ENCODE data around the gene MTRF1L. TPM values are rescaled to one million over a fixed set of nuclear protein-coding genes. Genes with fewer than 3 reads are reported as not detected.

The MTRF1L gene
- total RNA-seq, 1 experiment from 2014 or later, result 30.9 TPM

DNA sequence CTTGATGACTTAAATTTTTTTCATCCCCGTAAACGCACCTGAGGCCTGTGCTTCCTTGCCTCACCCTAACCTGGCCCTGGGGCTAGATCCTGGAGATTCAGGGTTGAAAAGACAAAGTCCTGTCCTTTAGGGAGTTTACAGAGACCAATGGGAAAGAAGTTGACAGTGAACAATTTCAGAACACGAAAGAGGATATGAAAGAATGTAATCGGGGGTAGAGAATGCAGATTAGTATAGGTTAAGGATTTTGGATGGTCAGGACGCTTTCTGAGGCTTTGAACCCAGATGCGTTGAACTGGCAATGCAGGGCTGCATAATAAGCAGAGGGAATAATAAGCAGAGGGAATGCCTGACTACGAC lies 18.0 kb downstream of the MTRF1L start:
- intact Hi-C loops (cut with micrococcal nuclease; ENCODE audit: unreplicated experiment), result no loop called here
- H3K27me3 ChIP-seq (replicated peaks; ENCODE audit: insufficient read depth, low read depth, low read length, poor library complexity), result no peaks in the 10 kb centered on the region
- peaks cover 29% of the 10 kb centered on the region for H3K36me3 ChIP-seq (ENCODE audit: insufficient read depth, low read length, poor library complexity, severe bottlenecking)
- no peak for DNase-seq (ENCODE audit: low spot score)
- TF ChIP-seq EZH2 (IDR thresholded peaks at IDR 0.05; ENCODE audit: borderline replicate concordance, low read depth, low read length, poor library complexity, severe bottlenecking), result no peak
- TF ChIP-seq, protein P1, sequence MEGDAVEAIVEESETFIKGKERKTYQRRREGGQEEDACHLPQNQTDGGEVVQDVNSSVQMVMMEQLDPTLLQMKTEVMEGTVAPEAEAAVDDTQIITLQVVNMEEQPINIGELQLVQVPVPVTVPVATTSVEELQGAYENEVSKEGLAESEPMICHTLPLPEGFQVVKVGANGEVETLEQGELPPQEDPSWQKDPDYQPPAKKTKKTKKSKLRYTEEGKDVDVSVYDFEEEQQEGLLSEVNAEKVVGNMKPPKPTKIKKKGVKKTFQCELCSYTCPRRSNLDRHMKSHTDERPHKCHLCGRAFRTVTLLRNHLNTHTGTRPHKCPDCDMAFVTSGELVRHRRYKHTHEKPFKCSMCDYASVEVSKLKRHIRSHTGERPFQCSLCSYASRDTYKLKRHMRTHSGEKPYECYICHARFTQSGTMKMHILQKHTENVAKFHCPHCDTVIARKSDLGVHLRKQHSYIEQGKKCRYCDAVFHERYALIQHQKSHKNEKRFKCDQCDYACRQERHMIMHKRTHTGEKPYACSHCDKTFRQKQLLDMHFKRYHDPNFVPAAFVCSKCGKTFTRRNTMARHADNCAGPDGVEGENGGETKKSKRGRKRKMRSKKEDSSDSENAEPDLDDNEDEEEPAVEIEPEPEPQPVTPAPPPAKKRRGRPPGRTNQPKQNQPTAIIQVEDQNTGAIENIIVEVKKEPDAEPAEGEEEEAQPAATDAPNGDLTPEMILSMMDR (conservative IDR thresholded peaks at IDR 0.05; ENCODE audit: low read depth, low read length), result no peak
- no TSS peak for BruUV-seq (replicated peaks)
- H3K4me1 ChIP-seq (ENCODE audit: insufficient read depth, low read length, poor library complexity, severe bottlenecking), result peaks cover 10% of the 10 kb centered on the region
- no peaks in the 10 kb centered on the region for H3K9me3 ChIP-seq (ENCODE audit: low read depth, low read length, poor library complexity, severe bottlenecking)
- CTCF ChIA-PET, result no interaction called here
- peak overlapping the region; percentile 95 for H3K4me3 ChIP-seq (ENCODE audit: low read depth, low read length, poor library complexity, severe bottlenecking)
- H3K27ac ChIP-seq (ENCODE audit: low read depth, low read length, poor library complexity, severe bottlenecking), result peak overlapping the region; percentile 94
- POLR2A ChIA-PET (ENCODE audit: low non-redundant PET), result no interaction called here

DNA sequence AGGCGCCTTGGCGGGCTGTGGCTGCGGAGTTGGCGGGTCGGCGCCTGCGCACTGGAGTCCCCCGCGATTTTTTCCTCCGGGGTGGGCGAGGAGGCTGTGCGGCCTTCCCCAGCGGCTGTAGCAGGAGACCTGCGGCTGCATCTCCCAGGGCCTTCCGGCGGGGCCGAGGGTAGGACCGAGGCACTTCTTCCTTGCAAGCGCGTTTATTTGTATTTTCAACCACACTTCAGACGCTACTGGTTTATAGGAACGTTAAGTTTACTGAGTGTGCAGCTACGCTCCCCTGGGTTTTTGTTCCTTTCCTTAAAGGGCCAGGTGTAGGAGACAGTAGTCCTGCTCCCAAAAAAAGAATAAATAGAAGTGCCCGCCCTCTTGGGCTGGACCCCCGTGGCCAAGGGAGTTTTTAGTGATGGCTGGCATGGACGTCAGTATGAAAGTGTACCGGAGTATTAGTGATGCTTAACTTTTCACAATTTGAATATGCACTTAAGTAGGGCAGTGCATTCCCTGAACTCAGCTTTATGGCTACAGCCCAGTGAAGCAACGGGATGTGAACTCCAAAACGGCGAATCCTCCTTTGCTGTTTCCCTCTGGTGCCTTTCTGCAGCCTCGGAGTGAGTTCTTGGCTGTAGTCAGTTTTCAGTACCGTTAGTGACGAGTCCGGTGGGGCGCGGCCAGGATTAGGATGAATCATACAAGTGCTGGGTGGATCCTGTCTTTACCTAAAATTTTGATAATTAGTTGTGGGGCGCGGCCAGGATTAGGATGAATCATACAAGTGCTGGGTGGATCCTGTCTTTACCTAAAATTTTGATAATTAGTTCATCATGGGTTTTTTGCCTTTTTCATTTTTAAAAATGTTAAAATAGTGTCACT lies 18.6 kb downstream of the MTRF1L start:
- peak; percentile 73 for DNase-seq (ENCODE audit: low spot score)
- intact Hi-C loops (cut with micrococcal nuclease; ENCODE audit: unreplicated experiment), result no loop called here
- POLR2A ChIA-PET (ENCODE audit: low non-redundant PET), result no interaction called here

DNA sequence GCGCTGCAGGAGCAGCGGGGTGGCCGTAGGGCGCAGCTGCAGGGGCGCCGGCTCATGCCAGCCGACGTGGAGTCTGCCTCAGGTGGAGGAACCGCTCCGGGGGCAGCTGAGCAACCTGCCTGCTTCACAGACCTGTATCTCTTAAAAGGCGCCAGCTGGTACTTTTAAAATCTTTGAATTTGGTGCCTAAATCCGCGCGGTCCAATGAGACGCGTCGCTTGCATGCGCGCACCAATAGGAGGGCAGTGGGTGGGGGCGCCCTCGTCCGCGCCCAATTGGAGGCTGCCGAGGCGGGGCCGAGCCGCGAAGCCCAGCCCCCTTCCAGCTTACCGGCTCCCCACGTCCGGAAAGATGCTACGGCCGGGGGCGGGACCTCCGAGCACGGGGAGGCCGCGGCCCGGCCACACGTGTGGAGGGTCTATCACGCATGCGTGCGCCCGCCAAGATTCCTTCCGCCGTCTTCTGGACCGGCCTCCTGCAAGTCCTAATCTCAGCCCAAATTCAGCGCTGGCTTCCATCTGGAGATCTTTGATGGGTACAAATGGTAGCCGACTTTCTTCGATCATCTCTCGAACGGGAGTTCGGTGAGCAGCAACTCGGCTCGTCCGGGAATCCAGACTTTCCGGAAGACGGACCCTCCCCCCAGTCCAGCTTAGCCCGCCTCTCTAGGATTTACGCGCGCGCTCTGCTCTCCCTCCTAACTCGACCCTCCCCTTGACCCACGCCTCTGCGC lies 19.4 kb downstream of the MTRF1L start, which contains the start of gene FBXO5:
TSS of gene FBXO5 (minus strand) at position 138 of the 733 bp plus-strand sequence. CDS start at position 56, 82 bp downstream.
- DNase-seq (ENCODE audit: low spot score), result peak; percentile 99
- CTCF ChIA-PET, result no interaction called here
- BruUV-seq (replicated peaks), result no TSS peak

More for the DNA sequence above, 18.6 kb downstream of the MTRF1L start:
- Histone ChIP-seq H3K4me3 (ENCODE audit: low read depth, low read length, poor library complexity, severe bottlenecking) (peak overlapping the region; percentile 95), H3K9me3 (ENCODE audit: low read depth, low read length, poor library complexity, severe bottlenecking) (no peaks in the 10 kb centered on the region), H3K36me3 (ENCODE audit: insufficient read depth, low read length, poor library complexity, severe bottlenecking) (peaks cover 36% of the 10 kb centered on the region), H3K27ac (ENCODE audit: low read depth, low read length, poor library complexity, severe bottlenecking) (peak overlapping the region; percentile 94), H3K27me3 (replicated peaks; ENCODE audit: insufficient read depth, low read depth, low read length, poor library complexity) (no peaks in the 10 kb centered on the region), H3K4me1 (ENCODE audit: insufficient read depth, low read length, poor library complexity, severe bottlenecking) (peaks cover 16% of the 10 kb centered on the region)
- TF ChIP-seq, protein P1 (conservative IDR thresholded peaks at IDR 0.05; ENCODE audit: low read depth, low read length), result no peak
- TF ChIP-seq EZH2 (IDR thresholded peaks at IDR 0.05; ENCODE audit: borderline replicate concordance, low read depth, low read length, poor library complexity, severe bottlenecking), result no peak
- TSS peak; percentile 69 for BruUV-seq (replicated peaks)
- CTCF ChIA-PET, result no interaction called here

More for the DNA sequence above, 19.4 kb downstream of the MTRF1L start, which contains the start of gene FBXO5:
- Histone ChIP-seq H3K36me3 (ENCODE audit: insufficient read depth, low read length, poor library complexity, severe bottlenecking) (peaks cover 44% of the 10 kb centered on the region), H3K9me3 (ENCODE audit: low read depth, low read length, poor library complexity, severe bottlenecking) (no peaks in the 10 kb centered on the region), H3K4me1 (ENCODE audit: insufficient read depth, low read length, poor library complexity, severe bottlenecking) (peaks cover 23% of the 10 kb centered on the region), H3K27me3 (replicated peaks; ENCODE audit: insufficient read depth, low read depth, low read length, poor library complexity) (no peaks in the 10 kb centered on the region), H3K4me3 (ENCODE audit: low read depth, low read length, poor library complexity, severe bottlenecking) (peak within 1 kb of the TSS; percentile 95), H3K27ac (ENCODE audit: low read depth, low read length, poor library complexity, severe bottlenecking) (peak within 1 kb of the TSS; percentile 94)
- TF ChIP-seq EZH2 (IDR thresholded peaks at IDR 0.05; ENCODE audit: borderline replicate concordance, low read depth, low read length, poor library complexity, severe bottlenecking), result no peak
- TF ChIP-seq, protein P1 (conservative IDR thresholded peaks at IDR 0.05; ENCODE audit: low read depth, low read length), result no peak
- POLR2A ChIA-PET (ENCODE audit: low non-redundant PET), result no interaction called here
- intact Hi-C loops (cut with micrococcal nuclease; ENCODE audit: unreplicated experiment), result no loop called here

Data from A673 (cell line).